Measurements from ENCODE around the gene SMIM22. TPM values are rescaled to one million over a fixed set of nuclear protein-coding genes. Genes with fewer than 3 reads are reported as not detected.

Gene SMIM22
- total RNA-seq, 1 experiment from 2014 or later: not detected

DNA sequence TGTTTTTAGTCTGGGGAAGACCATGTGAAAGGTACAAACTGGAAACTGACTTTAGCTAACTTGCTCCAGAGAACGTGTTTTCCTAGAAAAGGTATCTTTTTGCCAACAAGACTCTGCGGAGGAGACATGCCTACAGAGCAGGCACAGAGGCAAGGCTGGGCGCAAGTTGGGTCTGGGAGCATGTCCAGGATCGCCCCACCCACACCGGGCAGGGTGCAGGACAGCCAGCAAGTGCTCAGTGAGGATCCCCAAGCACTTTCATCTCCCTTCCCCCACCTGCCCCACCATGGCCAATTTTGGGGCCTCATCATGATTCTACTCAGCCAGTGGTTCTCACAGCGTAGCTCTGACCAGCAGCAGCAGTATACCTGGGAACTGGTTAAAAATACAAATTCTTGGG, 25.5 kb downstream of the SMIM22 start:
- no TSS peak for BruUV-seq (replicated peaks)
- H3K27ac ChIP-seq (ENCODE audit: low read depth, low read length, poor library complexity, severe bottlenecking): no peak overlapping the region
- no peaks in the 10 kb centered on the region for H3K4me1 ChIP-seq (ENCODE audit: insufficient read depth, low read length, poor library complexity, severe bottlenecking)
- H3K4me3 ChIP-seq (ENCODE audit: low read depth, low read length, poor library complexity, severe bottlenecking): no peak overlapping the region
- POLR2A ChIA-PET (ENCODE audit: low non-redundant PET): no interaction called here
- DNase-seq (ENCODE audit: low spot score): no peak
- no peak for TF ChIP-seq EZH2 (IDR thresholded peaks at IDR 0.05; ENCODE audit: borderline replicate concordance, low read depth, low read length, poor library complexity, severe bottlenecking)
- TF ChIP-seq, protein P1, sequence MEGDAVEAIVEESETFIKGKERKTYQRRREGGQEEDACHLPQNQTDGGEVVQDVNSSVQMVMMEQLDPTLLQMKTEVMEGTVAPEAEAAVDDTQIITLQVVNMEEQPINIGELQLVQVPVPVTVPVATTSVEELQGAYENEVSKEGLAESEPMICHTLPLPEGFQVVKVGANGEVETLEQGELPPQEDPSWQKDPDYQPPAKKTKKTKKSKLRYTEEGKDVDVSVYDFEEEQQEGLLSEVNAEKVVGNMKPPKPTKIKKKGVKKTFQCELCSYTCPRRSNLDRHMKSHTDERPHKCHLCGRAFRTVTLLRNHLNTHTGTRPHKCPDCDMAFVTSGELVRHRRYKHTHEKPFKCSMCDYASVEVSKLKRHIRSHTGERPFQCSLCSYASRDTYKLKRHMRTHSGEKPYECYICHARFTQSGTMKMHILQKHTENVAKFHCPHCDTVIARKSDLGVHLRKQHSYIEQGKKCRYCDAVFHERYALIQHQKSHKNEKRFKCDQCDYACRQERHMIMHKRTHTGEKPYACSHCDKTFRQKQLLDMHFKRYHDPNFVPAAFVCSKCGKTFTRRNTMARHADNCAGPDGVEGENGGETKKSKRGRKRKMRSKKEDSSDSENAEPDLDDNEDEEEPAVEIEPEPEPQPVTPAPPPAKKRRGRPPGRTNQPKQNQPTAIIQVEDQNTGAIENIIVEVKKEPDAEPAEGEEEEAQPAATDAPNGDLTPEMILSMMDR (conservative IDR thresholded peaks at IDR 0.05; ENCODE audit: low read depth, low read length): no peak
- H3K36me3 ChIP-seq (ENCODE audit: insufficient read depth, low read length, poor library complexity, severe bottlenecking): peaks cover 52% of the 10 kb centered on the region
- CTCF ChIA-PET: no interaction called here
- no peaks in the 10 kb centered on the region for H3K9me3 ChIP-seq (ENCODE audit: low read depth, low read length, poor library complexity, severe bottlenecking)
- intact Hi-C loops (cut with micrococcal nuclease; ENCODE audit: unreplicated experiment): no loop called here
- no peaks in the 10 kb centered on the region for H3K27me3 ChIP-seq (replicated peaks; ENCODE audit: insufficient read depth, low read depth, low read length, poor library complexity)

DNA sequence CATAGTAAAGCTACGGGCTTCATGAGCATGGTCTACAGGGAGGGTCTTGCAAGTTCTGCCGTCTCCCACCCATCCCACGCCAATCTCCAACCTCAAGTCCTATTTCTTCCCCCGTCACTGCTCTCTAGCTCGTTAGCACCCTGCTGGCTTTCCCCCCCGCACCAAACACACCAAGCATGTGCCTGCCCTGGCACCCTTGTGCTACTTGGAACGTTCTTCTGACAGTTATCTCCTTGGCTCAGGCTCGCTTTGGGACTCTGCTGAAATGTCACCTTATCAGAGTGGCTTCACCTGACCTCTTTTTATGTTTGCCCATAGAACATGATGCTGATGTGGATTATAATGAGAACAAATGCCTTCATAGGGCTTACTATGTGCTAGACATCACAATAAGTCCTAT, 30.0 kb downstream of the SMIM22 start:
- peaks cover 62% of the 10 kb centered on the region for H3K36me3 ChIP-seq (ENCODE audit: insufficient read depth, low read length, poor library complexity, severe bottlenecking)
- CTCF ChIA-PET: no interaction called here
- H3K4me1 ChIP-seq (ENCODE audit: insufficient read depth, low read length, poor library complexity, severe bottlenecking): no peaks in the 10 kb centered on the region

DNA sequence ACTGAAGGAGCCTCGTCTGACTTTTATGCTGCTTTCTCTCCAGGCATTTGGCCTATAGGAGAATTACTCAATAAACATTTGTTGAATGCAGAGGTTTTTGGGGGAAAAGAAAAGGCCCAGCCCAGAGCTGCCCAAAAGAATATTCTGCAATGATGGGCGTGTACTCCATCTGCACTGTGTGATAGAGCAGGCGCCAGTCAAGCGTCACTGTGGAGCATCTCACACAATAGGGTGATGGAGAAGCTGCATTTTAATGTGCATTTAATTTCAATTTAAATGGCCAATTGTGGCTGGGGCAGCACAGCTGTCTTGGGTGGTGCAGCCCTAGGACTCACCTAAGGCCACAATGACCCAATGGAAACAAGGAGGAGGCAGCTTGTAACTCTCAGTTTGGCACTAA, 31.4 kb downstream of the SMIM22 start:
- no peak overlapping the region for H3K27ac ChIP-seq (ENCODE audit: low read depth, low read length, poor library complexity, severe bottlenecking)
- ChIA-PET CTCF (no interaction called here), POLR2A (ENCODE audit: low non-redundant PET) (no interaction called here)
- TF ChIP-seq EZH2 (IDR thresholded peaks at IDR 0.05; ENCODE audit: borderline replicate concordance, low read depth, low read length, poor library complexity, severe bottlenecking): no peak
- TF ChIP-seq, protein P1 (conservative IDR thresholded peaks at IDR 0.05; ENCODE audit: low read depth, low read length): no peak
- intact Hi-C loops (cut with micrococcal nuclease; ENCODE audit: unreplicated experiment): no loop called here
- H3K36me3 ChIP-seq (ENCODE audit: insufficient read depth, low read length, poor library complexity, severe bottlenecking): peaks cover 67% of the 10 kb centered on the region
- no peak overlapping the region for H3K4me3 ChIP-seq (ENCODE audit: low read depth, low read length, poor library complexity, severe bottlenecking)
- no TSS peak for BruUV-seq (replicated peaks)
- H3K27me3 ChIP-seq (replicated peaks; ENCODE audit: insufficient read depth, low read depth, low read length, poor library complexity): no peaks in the 10 kb centered on the region
- H3K9me3 ChIP-seq (ENCODE audit: low read depth, low read length, poor library complexity, severe bottlenecking): no peaks in the 10 kb centered on the region
- H3K4me1 ChIP-seq (ENCODE audit: insufficient read depth, low read length, poor library complexity, severe bottlenecking): no peaks in the 10 kb centered on the region
- DNase-seq (ENCODE audit: low spot score): no peak

More for the DNA sequence above, 30.0 kb downstream of the SMIM22 start:
- intact Hi-C loops (cut with micrococcal nuclease; ENCODE audit: unreplicated experiment): no loop called here
- BruUV-seq (replicated peaks): no TSS peak
- H3K4me3 ChIP-seq (ENCODE audit: low read depth, low read length, poor library complexity, severe bottlenecking): no peak overlapping the region
- no peak for DNase-seq (ENCODE audit: low spot score)
- no peak for TF ChIP-seq EZH2 (IDR thresholded peaks at IDR 0.05; ENCODE audit: borderline replicate concordance, low read depth, low read length, poor library complexity, severe bottlenecking)
- TF ChIP-seq, protein P1 (conservative IDR thresholded peaks at IDR 0.05; ENCODE audit: low read depth, low read length): no peak
- POLR2A ChIA-PET (ENCODE audit: low non-redundant PET): no interaction called here
- no peak overlapping the region for H3K27ac ChIP-seq (ENCODE audit: low read depth, low read length, poor library complexity, severe bottlenecking)
- H3K9me3 ChIP-seq (ENCODE audit: low read depth, low read length, poor library complexity, severe bottlenecking): no peaks in the 10 kb centered on the region
- no peaks in the 10 kb centered on the region for H3K27me3 ChIP-seq (replicated peaks; ENCODE audit: insufficient read depth, low read depth, low read length, poor library complexity)

Measured in A673 (cell line).